Heart left ventricle (tissue), 13 donors: ENCODE results near the gene NAA25.

ENCODE experiments used
- CTCF ChIP-seq, 12 donors: fragments of 200-600 bp; sonication (generic) in 4 of 12; IDR thresholded peaks; one replicate each; pipeline versions ENCODE4 v1.5.0 to v1.8.0; 2018 to 2022; ENCODE audit warnings: antibody characterized with exemption in 12 of 12, mild to moderate bottlenecking in 5 of 12
- POLR2A ChIP-seq, 2 donors: fragments of 450-650 bp; IDR thresholded peaks; one replicate each; pipeline ENCODE4 v1.6.1; 2017; ENCODE audit warnings: antibody characterized with exemption in 2 of 2, mild to moderate bottlenecking in 2 of 2, moderate library complexity in 2 of 2
- donor health status: ischemic (EF 13 %, LVEDD 7.1; RV severe dilation, severe dysfunction).
- donor health status: DM: no; HTN: yes; CAD: no.
- donor health status: DM: no; HTN: no; CAD: no.
- donor health status: ischemic (EF 25% LVEDD 6.9; RV normal size, moderate dysfunction).
- donor health status: ischemic (EF 25% LVEDD 5.7; RV mildly dilated, moderate dysfunction).
- donor health status: ischemic (EF 35%, LVEDD 5.7; RV mildly dilated, moderate dysfunction).
- donor health status: nonischemic (EF 11% LVEDD 7.7; RV severe dilation, severe dysfunction).
- donor health status: DM: yes; HTN: yes; CAD: no.
- donor health status: PGD.
- donor health status: ischemic (EF 29% LVEDD 5.4; RV normal size, mild dysfunction).
- donor health status: nonischemic (EF 23%, LVEDD 6.1; RV moderate dilation, normal function).

GRCh38 chr12:112023759-112024396 lies 84.7 kb downstream of the NAA25 start:
- TF ChIP-seq POLR2A (IDR thresholded peaks at IDR 0.05) = no peak
- TF ChIP-seq CTCF (IDR thresholded peaks at IDR 0.05) = no peak
